ENCODE data around the gene NELFA.

The NELFA gene

DNA sequence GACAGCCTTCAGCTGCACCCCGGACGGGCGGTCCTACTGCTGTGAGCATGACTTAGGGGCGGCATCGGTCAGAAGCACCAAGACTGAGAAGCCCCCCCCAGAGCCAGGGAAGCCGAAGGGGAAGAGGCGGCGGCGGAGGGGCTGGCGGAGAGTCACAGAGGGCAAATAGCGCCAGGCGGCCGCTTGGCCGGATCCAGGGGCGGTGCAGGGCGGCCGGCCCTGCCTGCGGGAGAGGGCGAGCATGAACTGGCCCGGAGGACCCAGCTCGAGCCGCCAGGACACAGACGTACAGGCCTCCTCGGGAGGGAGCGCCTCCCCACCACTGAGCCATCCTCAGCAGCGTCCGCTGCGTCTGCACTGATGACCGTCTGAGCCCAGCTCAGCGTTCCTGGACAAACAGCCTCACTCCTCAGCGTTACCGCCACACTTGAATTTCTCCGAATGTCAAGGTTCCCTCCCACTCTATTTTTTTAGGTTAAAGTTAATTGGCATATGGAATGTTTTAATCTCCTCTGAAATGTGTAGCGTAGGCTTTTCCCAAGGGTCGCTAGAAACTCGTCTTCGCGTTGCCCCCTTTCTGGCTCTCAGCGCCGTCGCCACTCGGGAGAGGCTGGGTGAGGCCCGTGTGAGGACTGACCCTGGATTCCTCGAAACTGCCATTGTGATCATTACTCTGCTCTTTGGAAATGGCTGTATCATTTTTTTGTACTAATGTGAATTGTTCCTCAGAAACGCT lies 29.9 kb downstream of the NELFA start:
- TF ChIP-seq, protein P1, sequence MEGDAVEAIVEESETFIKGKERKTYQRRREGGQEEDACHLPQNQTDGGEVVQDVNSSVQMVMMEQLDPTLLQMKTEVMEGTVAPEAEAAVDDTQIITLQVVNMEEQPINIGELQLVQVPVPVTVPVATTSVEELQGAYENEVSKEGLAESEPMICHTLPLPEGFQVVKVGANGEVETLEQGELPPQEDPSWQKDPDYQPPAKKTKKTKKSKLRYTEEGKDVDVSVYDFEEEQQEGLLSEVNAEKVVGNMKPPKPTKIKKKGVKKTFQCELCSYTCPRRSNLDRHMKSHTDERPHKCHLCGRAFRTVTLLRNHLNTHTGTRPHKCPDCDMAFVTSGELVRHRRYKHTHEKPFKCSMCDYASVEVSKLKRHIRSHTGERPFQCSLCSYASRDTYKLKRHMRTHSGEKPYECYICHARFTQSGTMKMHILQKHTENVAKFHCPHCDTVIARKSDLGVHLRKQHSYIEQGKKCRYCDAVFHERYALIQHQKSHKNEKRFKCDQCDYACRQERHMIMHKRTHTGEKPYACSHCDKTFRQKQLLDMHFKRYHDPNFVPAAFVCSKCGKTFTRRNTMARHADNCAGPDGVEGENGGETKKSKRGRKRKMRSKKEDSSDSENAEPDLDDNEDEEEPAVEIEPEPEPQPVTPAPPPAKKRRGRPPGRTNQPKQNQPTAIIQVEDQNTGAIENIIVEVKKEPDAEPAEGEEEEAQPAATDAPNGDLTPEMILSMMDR (IDR thresholded peaks at IDR 0.05; ENCODE audit: low read depth, low read length) = no peak
- DNase-seq (ENCODE audit: low read depth, low spot score) = no peak
- in situ Hi-C loops (cut with HindIII; ENCODE audit: low sequenced_read_pairs) = no loop called here

DNA sequence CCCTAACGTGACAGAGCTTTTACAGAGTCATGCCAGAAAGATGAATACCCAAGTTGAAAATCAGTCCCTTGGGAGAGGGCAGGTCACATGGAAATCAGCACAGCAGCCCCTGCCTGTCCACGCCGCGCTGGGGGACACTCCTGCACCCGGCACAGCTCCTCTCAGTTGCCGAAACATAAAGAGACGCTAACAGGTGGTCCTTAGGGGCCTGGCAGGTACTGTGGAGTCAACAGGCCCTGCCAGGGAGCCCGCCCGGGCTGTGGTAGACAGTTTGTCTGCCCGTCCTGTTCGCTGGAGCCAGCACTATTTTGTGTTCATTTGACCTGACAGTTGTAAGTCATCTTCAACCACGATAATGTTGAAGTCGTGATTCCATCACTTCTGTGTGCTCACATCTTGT lies 30.5 kb downstream of the NELFA start:
- no peak for DNase-seq (ENCODE audit: low read depth, low spot score)
- in situ Hi-C loops (cut with HindIII; ENCODE audit: low sequenced_read_pairs) = no loop called here
- TF ChIP-seq, protein P1 (IDR thresholded peaks at IDR 0.05; ENCODE audit: low read depth, low read length) = no peak
- H3K4me3 ChIP-seq (ENCODE audit: low read depth, low read length) = no peak overlapping the region

More for the DNA sequence above, 29.9 kb downstream of the NELFA start:
- no peak overlapping the region for H3K4me3 ChIP-seq (ENCODE audit: low read depth, low read length)

DNA sequence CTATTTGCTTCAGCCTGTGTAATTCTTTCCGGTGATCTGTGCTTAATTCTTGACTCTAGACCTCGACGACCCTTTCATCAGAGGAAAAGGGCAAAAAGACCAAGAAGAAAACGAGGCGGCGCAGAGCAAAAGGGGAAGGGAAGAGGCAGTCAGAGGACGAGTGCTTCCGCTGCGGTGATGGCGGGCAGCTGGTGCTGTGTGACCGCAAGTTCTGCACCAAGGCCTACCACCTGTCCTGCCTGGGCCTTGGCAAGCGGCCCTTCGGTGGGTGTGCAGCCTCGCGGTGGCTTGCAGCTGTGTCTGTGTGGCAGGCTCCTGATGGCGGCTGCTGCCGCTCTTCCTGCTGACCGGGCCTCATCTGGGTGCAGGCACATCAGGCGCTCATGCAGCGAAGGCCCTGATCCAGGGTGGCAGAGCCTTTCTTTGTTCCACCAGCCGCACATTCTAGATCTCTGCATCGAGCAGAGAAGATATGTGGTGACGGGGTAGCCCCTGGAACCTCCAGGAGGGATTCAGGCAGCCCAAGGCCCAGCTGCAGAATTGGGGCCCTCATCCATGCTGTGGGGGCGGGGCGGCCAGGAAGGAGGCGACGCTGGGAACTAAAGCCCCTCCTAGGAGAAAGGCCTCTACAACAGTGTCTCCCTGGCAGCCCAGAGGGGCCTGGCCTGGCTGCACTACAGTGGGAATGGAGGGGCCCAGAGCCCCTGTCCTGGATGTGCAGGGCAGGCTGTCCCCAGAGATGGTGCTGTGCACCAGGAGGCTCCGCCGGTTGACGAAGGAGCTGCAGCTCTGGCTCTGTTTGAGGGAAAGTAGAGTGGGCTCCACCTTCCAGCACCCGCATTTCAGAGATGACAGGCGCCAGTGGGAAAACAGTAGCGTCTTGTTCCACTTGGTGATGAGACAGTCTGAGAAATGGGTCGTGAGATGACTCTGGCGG lies 32.1 kb downstream of the NELFA start:
- no peak overlapping the region for H3K4me3 ChIP-seq (ENCODE audit: low read depth, low read length)
- TF ChIP-seq, protein P1 (IDR thresholded peaks at IDR 0.05; ENCODE audit: low read depth, low read length) = no peak
- no peak for DNase-seq (ENCODE audit: low read depth, low spot score)
- in situ Hi-C loops (cut with HindIII; ENCODE audit: low sequenced_read_pairs) = no loop called here

DNA sequence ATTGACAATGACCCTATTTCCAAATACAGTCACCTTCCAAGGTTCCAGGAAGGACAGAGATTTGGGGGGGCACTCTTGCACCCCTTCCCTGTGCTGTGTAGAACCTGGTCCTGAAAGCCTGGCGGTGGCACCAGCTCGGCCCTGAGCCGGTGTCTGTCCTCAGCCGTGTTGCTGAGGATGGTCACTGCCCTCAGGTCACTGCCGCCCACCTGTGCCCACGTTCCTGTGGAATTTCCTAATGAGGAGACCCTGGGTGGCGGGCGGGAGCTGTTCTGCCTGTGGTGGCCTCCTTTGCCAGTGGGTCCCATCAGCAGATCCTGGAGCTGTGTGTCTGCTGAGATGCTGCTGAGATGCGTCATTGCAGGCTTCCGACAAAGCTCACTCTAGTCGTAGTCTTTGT lies 32.9 kb downstream of the NELFA start:
- H3K4me3 ChIP-seq (ENCODE audit: low read depth, low read length) = no peak overlapping the region
- no peak for DNase-seq (ENCODE audit: low read depth, low spot score)
- TF ChIP-seq, protein P1 (IDR thresholded peaks at IDR 0.05; ENCODE audit: low read depth, low read length) = no peak
- in situ Hi-C loops (cut with HindIII; ENCODE audit: low sequenced_read_pairs) = no loop called here

DNA sequence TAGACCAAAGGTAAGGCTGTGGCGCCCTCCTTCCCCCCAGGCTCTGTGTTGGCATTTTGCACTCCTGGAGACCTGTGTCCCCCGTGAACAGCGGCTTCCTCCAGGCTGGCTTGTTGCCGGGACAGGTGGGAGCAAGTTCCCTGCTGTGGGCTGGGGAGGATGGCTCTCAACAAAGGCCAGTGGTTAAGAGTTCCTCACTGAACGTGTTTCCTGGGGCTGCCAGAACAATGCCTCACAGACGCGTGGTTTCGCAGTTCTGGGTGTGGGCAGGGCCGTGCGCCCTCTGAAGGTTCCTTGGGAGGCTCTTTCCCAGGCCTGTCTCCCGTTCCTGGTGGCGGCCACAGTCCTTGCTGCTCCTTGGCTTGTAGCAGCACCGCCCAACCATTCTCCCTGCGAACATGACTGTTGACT lies 33.4 kb downstream of the NELFA start:
- DNase-seq (ENCODE audit: low read depth, low spot score) = no peak
- H3K4me3 ChIP-seq (ENCODE audit: low read depth, low read length) = no peak overlapping the region
- TF ChIP-seq, protein P1 (IDR thresholded peaks at IDR 0.05; ENCODE audit: low read depth, low read length) = no peak
- in situ Hi-C loops (cut with HindIII; ENCODE audit: low sequenced_read_pairs) = no loop called here

DNA sequence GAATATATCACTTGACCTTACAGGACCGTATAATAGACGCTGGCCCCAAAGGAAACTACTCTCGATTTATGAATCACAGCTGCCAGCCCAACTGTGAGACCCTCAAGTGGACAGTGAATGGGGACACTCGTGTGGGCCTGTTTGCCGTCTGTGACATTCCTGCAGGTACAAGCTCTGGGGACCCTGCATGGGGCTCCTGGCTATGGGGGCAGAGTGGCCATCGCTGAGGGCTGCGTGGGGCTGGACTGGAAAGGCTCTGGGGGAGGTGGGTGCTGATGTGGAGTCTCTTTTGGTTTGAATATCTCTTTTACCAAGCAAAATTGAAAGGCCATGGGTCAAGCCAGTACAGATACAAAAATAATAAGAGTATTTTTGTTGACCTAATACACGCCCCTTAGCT lies 33.9 kb downstream of the NELFA start:
- no peak overlapping the region for H3K4me3 ChIP-seq (ENCODE audit: low read depth, low read length)
- in situ Hi-C loops (cut with HindIII; ENCODE audit: low sequenced_read_pairs) = no loop called here
- DNase-seq (ENCODE audit: low read depth, low spot score) = no peak
- TF ChIP-seq, protein P1 (IDR thresholded peaks at IDR 0.05; ENCODE audit: low read depth, low read length) = no peak
